Measurements from ENCODE around the gene MCRIP1. TPM values are rescaled to one million over a fixed set of nuclear protein-coding genes. Genes with fewer than 3 reads are reported as not detected.

MCRIP1 gene
- total and polyA plus RNA-seq, 10 of the 15 experiments (the other 5 are each of a cell fraction or from before 2014, with no cell fraction given), result 0.31 to 54.4 (median 30.8) TPM

- ChIA-PET CTCF (no interaction called here), RAD21 (ENCODE audit: unreplicated experiment) (no interaction called here), SMC1A (ENCODE audit: uncharacterized antibody, unreplicated experiment) (no interaction called here), POLR2A (no interaction called here)
- ATAC-seq, result no peak
- H3K9ac ChIP-seq (ENCODE audit: control insufficient read depth, insufficient read depth, low read length), result no peak overlapping the region
- H3K4me3 ChIP-seq, result no peak overlapping the region
- TF ChIP-seq CEBPZ (IDR thresholded peaks at IDR 0.05; ENCODE audit: low read depth, low read length), result no peak
- H2AFZ ChIP-seq (ENCODE audit: control insufficient read depth, low read depth, low read length), result no peak overlapping the region
- BruUV-seq (replicated peaks), result no TSS peak
- no peak for DNase-seq (ENCODE audit: low read depth, low spot score)
- in situ Hi-C loops (cut with MboI) (loop anchor here (5.0 kb wide), 1 partner anchor 107 kb away; no protein-coding TSS in a partner anchor), intact Hi-C loops (cut with micrococcal nuclease; ENCODE audit: unreplicated experiment) (no loop called here)
- no peaks in the 10 kb centered on the region for H3K79me2 ChIP-seq (ENCODE audit: control insufficient read depth, insufficient read depth, low read length)
- H3K27ac ChIP-seq (ENCODE audit: control insufficient read depth, insufficient read depth), result no peak overlapping the region
- no peaks in the 10 kb centered on the region for H3K4me1 ChIP-seq (ENCODE audit: control insufficient read depth, insufficient read depth, low read length)
- WGBS (ENCODE audit: insufficient coverage, insufficient replicate concordance, low lambda C conversion rate, missing lambda C conversion rate), result 81% methylated on average over 33 of the region's 33 CpGs
- H3K36me3 ChIP-seq (ENCODE audit: control insufficient read depth in 2 of 2, insufficient read depth in 2 of 2, low read length in 1 of 2), result no peaks in the 10 kb centered on the region
- no peaks in the 10 kb centered on the region for H4K20me1 ChIP-seq (ENCODE audit: control insufficient read depth, insufficient read depth)
- FAIRE-seq, result no peak
- H3K9me3 ChIP-seq (replicated peaks; ENCODE audit: control insufficient read depth, insufficient read depth, low read length), result no peaks in the 10 kb centered on the region
- H3K4me2 ChIP-seq (ENCODE audit: control insufficient read depth, insufficient read depth), result no peak overlapping the region
- no peaks in the 10 kb centered on the region for H3K27me3 ChIP-seq (replicated peaks in 1 of 2; ENCODE audit: control insufficient read depth in 2 of 2, insufficient read depth in 2 of 2, low read length in 1 of 2)
These were observed 9.1 kb downstream of the MCRIP1 start for GRCh38 chr17:81823820-81824550.
